IPS-18c (cell line): ENCODE measurements around the gene GNG3.
"Not testable (repeated sequence)": the region's sequence is repeated elsewhere in the genome, so short reads cannot be mapped to it uniquely, and the experiment has no call there.

Experiments used
- H3K4me3 ChIP-seq: 2 replicates; pipeline ENCODE4 v1.7.0; 2013; ENCODE audit warnings: low read depth, mild to moderate bottlenecking, low read length, moderate library complexity; ENCODE audit not compliant: insufficient read depth
- H3K9me3 ChIP-seq: one replicate; pipeline ENCODE4 v1.6.1; 2013; ENCODE audit warnings: mild to moderate bottlenecking, low read length, moderate library complexity; ENCODE audit not compliant: control insufficient read depth, insufficient read depth

Gene GNG3

GRCh38 chr11:62678770-62679696 is 28.4 kb upstream of the GNG3 start, which contains the start of gene UBXN1:
Gene UBXN1, minus strand, starts transcription at chr11:62679073. Its CDS starts 150 bp downstream, at chr11:62678923.
- peak within 1 kb of the TSS; percentile 94 for H3K4me3 ChIP-seq
- H3K9me3 ChIP-seq, result no peaks in the 10 kb centered on the region

GRCh38 chr11:62680825-62681240 is 26.6 kb upstream of the GNG3 start:
- no peak overlapping the region for H3K4me3 ChIP-seq

GRCh38 chr11:62682518-62682917 is 25.0 kb upstream of the GNG3 start:
- Histone ChIP-seq H3K9me3 (no peaks in the 10 kb centered on the region), H3K4me3 (no peak overlapping the region)

More at GRCh38 chr11:62680825-62681240, 26.6 kb upstream of the GNG3 start:
- H3K9me3 ChIP-seq, result no peaks in the 10 kb centered on the region

- Histone ChIP-seq H3K4me3 (no peak overlapping the region; the same call in 1 of the 2 replicates), H3K9me3 (no peaks in the 10 kb centered on the region)
Observed at GRCh38 chr11:62687508-62688396, 19.7 kb upstream of the GNG3 start.

GRCh38 chr11:62688491-62688890 is 19.0 kb upstream of the GNG3 start:
- no peak overlapping the region; the same call in 1 of the 2 replicates for H3K4me3 ChIP-seq
- no peaks in the 10 kb centered on the region for H3K9me3 ChIP-seq

GRCh38 chr11:62689421-62690183 is 17.9 kb upstream of the GNG3 start, which contains the start of gene LRRN4CL:
Gene LRRN4CL, minus strand, starts transcription at chr11:62689530. Its CDS starts 1,022 bp downstream, at chr11:62688508.
- peaks cover 2% of the 10 kb centered on the region for H3K9me3 ChIP-seq
- H3K4me3 ChIP-seq, result no peak within 1 kb of the TSS; the same call in 1 of the 2 replicates

GRCh38 chr11:62693624-62694023 is 13.9 kb upstream of the GNG3 start:
- not testable (repeated sequence) for H3K4me3 ChIP-seq, H3K9me3 ChIP-seq

GRCh38 chr11:62694455-62695167 is 12.9 kb upstream of the GNG3 start:
- peaks cover 2% of the 10 kb centered on the region for H3K9me3 ChIP-seq
- H3K4me3 ChIP-seq, result no peak overlapping the region

- Histone ChIP-seq H3K4me3 (no peak overlapping the region), H3K9me3 (no peaks in the 10 kb centered on the region)
Observed at GRCh38 chr11:62702246-62702645, 5.2 kb upstream of the GNG3 start.

- H3K9me3 ChIP-seq, H3K4me3 ChIP-seq: not testable (repeated sequence)
Observed at GRCh38 chr11:62703921-62704320, 3.6 kb upstream of the GNG3 start.

- peak overlapping the region; percentile 63 for H3K4me3 ChIP-seq
- H3K9me3 ChIP-seq, result no peaks in the 10 kb centered on the region
Observed at GRCh38 chr11:62705413-62705812, 2.1 kb upstream of the GNG3 start.

- H3K4me3 ChIP-seq, result peak overlapping the region; percentile 63
- no peaks in the 10 kb centered on the region for H3K9me3 ChIP-seq
Observed at GRCh38 chr11:62705880-62706849, 1.3 kb upstream of the GNG3 start.

- Histone ChIP-seq H3K4me3 (peak overlapping the region; percentile 63), H3K9me3 (no peaks in the 10 kb centered on the region)
Observed at GRCh38 chr11:62706850-62707247, 627 bp upstream of the GNG3 start.

GRCh38 chr11:62708392-62708791 is 916 bp downstream of the GNG3 start:
- Histone ChIP-seq H3K9me3 (no peaks in the 10 kb centered on the region), H3K4me3 (peak overlapping the region; percentile 81; the same call in 1 of the 2 replicates)

- no peaks in the 10 kb centered on the region for H3K9me3 ChIP-seq
- H3K4me3 ChIP-seq, result peak overlapping the region; percentile 81
Observed at GRCh38 chr11:62708793-62709192, 1.3 kb downstream of the GNG3 start.
